Stimulated activated effector memory CD8-positive, alpha-beta T cell treated with anti-CD3 and anti-CD28 coated beads, Interleukin-12 subunit alpha, Interleukin-12 subunit beta, amount 100 ng/mL, for 72 hours (primary cell): Measurements from ENCODE around the gene METTL8.
A peak's percentile ranks its signal among the peaks of the same experiment; 100 is the strongest.
"Not testable (repeated sequence)": the region's sequence is repeated elsewhere in the genome, so short reads cannot be mapped to it uniquely, and the experiment has no call there.

Experiments used
- ATAC-seq: fragments of 150-1000 bp; cut with Tn5 transposase; 2 replicates; pipeline ENCODE4 v1.10.0; 2021
- DNase-seq, 2 donors: peaks; one replicate each; pipeline ENCODE4 v3.0.0; 2021 to 2022; ENCODE audit warnings: low spot score in 2 of 2
- H3K27ac Mint-ChIP-seq: one replicate; pipeline ENCODE4 v1.8.0; 2022; ENCODE audit warnings: mild to moderate bottlenecking, mixed read lengths
- H3K36me3 Mint-ChIP-seq: one replicate; pipeline ENCODE4 v1.8.0; 2022; ENCODE audit warnings: mild to moderate bottlenecking, mixed read lengths
- H3K4me1 Mint-ChIP-seq: one replicate; pipeline ENCODE4 v1.8.0; 2022; ENCODE audit warnings: mixed read lengths
- H3K4me3 Mint-ChIP-seq: one replicate; pipeline ENCODE4 v1.8.0; 2022; ENCODE audit warnings: mild to moderate bottlenecking, mixed read lengths
- H3K9me3 Mint-ChIP-seq: one replicate; pipeline ENCODE4 v1.8.0; 2022; ENCODE audit warnings: mixed read lengths

The METTL8 gene

GRCh38 chr2:171394164-171394740, 39.5 kb downstream of the METTL8 start:
- Mint-ChIP-seq H3K4me3 (no peak overlapping the region), H3K27ac (no peak overlapping the region), H3K9me3 (no peaks in the 10 kb centered on the region), H3K36me3 (peaks cover 5% of the 10 kb centered on the region), H3K4me1 (peaks cover 15% of the 10 kb centered on the region)
- DNase-seq = no peak
- ATAC-seq = no peak

GRCh38 chr2:171393487-171393886, 40.3 kb downstream of the METTL8 start:
- ATAC-seq (no peak), DNase-seq (no peak)
- H3K36me3 Mint-ChIP-seq = peaks cover 5% of the 10 kb centered on the region
- H3K9me3 Mint-ChIP-seq = no peaks in the 10 kb centered on the region
- H3K4me1 Mint-ChIP-seq = peaks cover 11% of the 10 kb centered on the region
- no peak overlapping the region for H3K4me3 Mint-ChIP-seq
- no peak overlapping the region for H3K27ac Mint-ChIP-seq

GRCh38 chr2:171391532-171391931, 42.3 kb downstream of the METTL8 start:
- Mint-ChIP-seq H3K4me3 (no peak overlapping the region), H3K27ac (no peak overlapping the region), H3K9me3 (no peaks in the 10 kb centered on the region), H3K36me3 (peaks cover 5% of the 10 kb centered on the region), H3K4me1 (peaks cover 6% of the 10 kb centered on the region)
- ATAC-seq (no peak), DNase-seq (no peak)

- DNase-seq (no peak), ATAC-seq (peak; percentile 92)
- H3K36me3 Mint-ChIP-seq = peaks cover 5% of the 10 kb centered on the region
- H3K4me1 Mint-ChIP-seq = peaks cover 6% of the 10 kb centered on the region
- no peaks in the 10 kb centered on the region for H3K9me3 Mint-ChIP-seq
- no peak overlapping the region for H3K27ac Mint-ChIP-seq
- H3K4me3 Mint-ChIP-seq = no peak overlapping the region
Measured at GRCh38 chr2:171390941-171391516, 42.8 kb downstream of the METTL8 start.

- H3K4me3 Mint-ChIP-seq = no peak overlapping the region
Measured at GRCh38 chr2:171389780-171390179, 44.0 kb downstream of the METTL8 start.

GRCh38 chr2:171389325-171389724, 44.5 kb downstream of the METTL8 start:
- peaks cover 6% of the 10 kb centered on the region for H3K4me1 Mint-ChIP-seq
- ATAC-seq (no peak), DNase-seq (no peak)
- no peak overlapping the region for H3K27ac Mint-ChIP-seq
- H3K4me3 Mint-ChIP-seq = no peak overlapping the region
- no peaks in the 10 kb centered on the region for H3K9me3 Mint-ChIP-seq
- H3K36me3 Mint-ChIP-seq = peaks cover 5% of the 10 kb centered on the region

More at GRCh38 chr2:171389780-171390179, 44.0 kb downstream of the METTL8 start:
- DNase-seq = no peak
- ATAC-seq = no peak
- Mint-ChIP-seq H3K4me1 (peaks cover 6% of the 10 kb centered on the region), H3K36me3 (peaks cover 5% of the 10 kb centered on the region), H3K9me3 (no peaks in the 10 kb centered on the region), H3K27ac (no peak overlapping the region)

GRCh38 chr2:171387052-171387451, 46.7 kb downstream of the METTL8 start:
- ATAC-seq (no peak), DNase-seq (no peak)
- no peak overlapping the region for H3K4me3 Mint-ChIP-seq
- peaks cover 5% of the 10 kb centered on the region for H3K36me3 Mint-ChIP-seq
- no peak overlapping the region for H3K27ac Mint-ChIP-seq
- peaks cover 6% of the 10 kb centered on the region for H3K4me1 Mint-ChIP-seq
- no peaks in the 10 kb centered on the region for H3K9me3 Mint-ChIP-seq

- Mint-ChIP-seq H3K4me1 (peaks cover 6% of the 10 kb centered on the region), H3K27ac (no peak overlapping the region), H3K36me3 (peaks cover 3% of the 10 kb centered on the region)
Measured at GRCh38 chr2:171386627-171387026, 47.2 kb downstream of the METTL8 start.

GRCh38 chr2:171383134-171383533, 50.7 kb downstream of the METTL8 start:
- no peaks in the 10 kb centered on the region for H3K36me3 Mint-ChIP-seq
- peaks cover 8% of the 10 kb centered on the region for H3K9me3 Mint-ChIP-seq
- ATAC-seq (no peak), DNase-seq (no peak)
- no peak overlapping the region for H3K4me3 Mint-ChIP-seq
- H3K27ac Mint-ChIP-seq = no peak overlapping the region
- H3K4me1 Mint-ChIP-seq = no peaks in the 10 kb centered on the region

More at GRCh38 chr2:171386627-171387026, 47.2 kb downstream of the METTL8 start:
- no peak for DNase-seq
- no peak for ATAC-seq
- Mint-ChIP-seq H3K4me3 (no peak overlapping the region), H3K9me3 (no peaks in the 10 kb centered on the region)

- H3K36me3 Mint-ChIP-seq, H3K4me3 Mint-ChIP-seq, DNase-seq, H3K4me1 Mint-ChIP-seq, H3K27ac Mint-ChIP-seq, ATAC-seq: not testable (repeated sequence)
- peaks cover 11% of the 10 kb centered on the region for H3K9me3 Mint-ChIP-seq
Measured at GRCh38 chr2:171382175-171382574, 51.6 kb downstream of the METTL8 start.

GRCh38 chr2:171377852-171378251, 55.9 kb downstream of the METTL8 start:
- DNase-seq, H3K4me3 Mint-ChIP-seq, H3K27ac Mint-ChIP-seq, H3K36me3 Mint-ChIP-seq, ATAC-seq: not testable (repeated sequence)
- Mint-ChIP-seq H3K9me3 (peaks cover 19% of the 10 kb centered on the region), H3K4me1 (peaks cover 13% of the 10 kb centered on the region)

- Mint-ChIP-seq H3K4me3 (no peak overlapping the region), H3K9me3 (peaks cover 7% of the 10 kb centered on the region), H3K4me1 (no peaks in the 10 kb centered on the region), H3K36me3 (no peaks in the 10 kb centered on the region), H3K27ac (no peak overlapping the region)
- ATAC-seq (peak; percentile 83), DNase-seq (no peak)
Measured at GRCh38 chr2:171367692-171368091, 66.1 kb downstream of the METTL8 start.

GRCh38 chr2:171365778-171366177, 68.0 kb downstream of the METTL8 start:
- no peaks in the 10 kb centered on the region for H3K36me3 Mint-ChIP-seq
- H3K27ac Mint-ChIP-seq = no peak overlapping the region
- no peaks in the 10 kb centered on the region for H3K4me1 Mint-ChIP-seq
- peaks cover 7% of the 10 kb centered on the region for H3K9me3 Mint-ChIP-seq
- H3K4me3 Mint-ChIP-seq = no peak overlapping the region
- no peak for ATAC-seq
- no peak for DNase-seq

- no peak for DNase-seq
- Mint-ChIP-seq H3K27ac (no peak overlapping the region), H3K36me3 (no peaks in the 10 kb centered on the region), H3K9me3 (peaks cover 7% of the 10 kb centered on the region), H3K4me3 (no peak overlapping the region), H3K4me1 (no peaks in the 10 kb centered on the region)
- no peak for ATAC-seq
Measured at GRCh38 chr2:171365232-171365631, 68.6 kb downstream of the METTL8 start.

GRCh38 chr2:171362396-171362795, 71.4 kb downstream of the METTL8 start:
- peaks cover 7% of the 10 kb centered on the region for H3K9me3 Mint-ChIP-seq
- H3K27ac Mint-ChIP-seq = no peak overlapping the region
- no peak overlapping the region for H3K4me3 Mint-ChIP-seq
- no peak for DNase-seq
- peaks cover 10% of the 10 kb centered on the region for H3K36me3 Mint-ChIP-seq
- no peak for ATAC-seq
- no peaks in the 10 kb centered on the region for H3K4me1 Mint-ChIP-seq

- no peak overlapping the region for H3K27ac Mint-ChIP-seq
- ATAC-seq (no peak), DNase-seq (no peak)
- H3K4me3 Mint-ChIP-seq = no peak overlapping the region
- H3K4me1 Mint-ChIP-seq = no peaks in the 10 kb centered on the region
- H3K36me3 Mint-ChIP-seq = peaks cover 15% of the 10 kb centered on the region
- peaks cover 3% of the 10 kb centered on the region for H3K9me3 Mint-ChIP-seq
Measured at GRCh38 chr2:171360905-171361304, 72.9 kb downstream of the METTL8 start.
